SU-DHL-6 (cell line): ENCODE data around the gene TICRR.

Experiments
- EZH2phosphoT487 ChIP-seq: fragments of 200-600 bp; sonication (generic), shearing (Covaris generic); conservative IDR thresholded peaks from 2 replicates; pipeline ENCODE4 v1.6.1; 2018; ENCODE audit warnings: mild to moderate bottlenecking, antibody characterized with exemption, low read length, moderate library complexity, mixed read lengths
- TF ChIP-seq, protein P1 (sequence below): fragments of 200-600 bp; sonication (generic); IDR thresholded peaks from one replicate; pipeline ENCODE4 v1.5.1; 2017; ENCODE audit warnings: antibody characterized with exemption, mild to moderate bottlenecking, low read length, moderate library complexity; ENCODE audit not compliant: insufficient read depth, poor library complexity, severe bottlenecking

GRCh38 chr15:89646416-89647141, 71.3 kb downstream of the TICRR start:
- TF ChIP-seq, protein P1, sequence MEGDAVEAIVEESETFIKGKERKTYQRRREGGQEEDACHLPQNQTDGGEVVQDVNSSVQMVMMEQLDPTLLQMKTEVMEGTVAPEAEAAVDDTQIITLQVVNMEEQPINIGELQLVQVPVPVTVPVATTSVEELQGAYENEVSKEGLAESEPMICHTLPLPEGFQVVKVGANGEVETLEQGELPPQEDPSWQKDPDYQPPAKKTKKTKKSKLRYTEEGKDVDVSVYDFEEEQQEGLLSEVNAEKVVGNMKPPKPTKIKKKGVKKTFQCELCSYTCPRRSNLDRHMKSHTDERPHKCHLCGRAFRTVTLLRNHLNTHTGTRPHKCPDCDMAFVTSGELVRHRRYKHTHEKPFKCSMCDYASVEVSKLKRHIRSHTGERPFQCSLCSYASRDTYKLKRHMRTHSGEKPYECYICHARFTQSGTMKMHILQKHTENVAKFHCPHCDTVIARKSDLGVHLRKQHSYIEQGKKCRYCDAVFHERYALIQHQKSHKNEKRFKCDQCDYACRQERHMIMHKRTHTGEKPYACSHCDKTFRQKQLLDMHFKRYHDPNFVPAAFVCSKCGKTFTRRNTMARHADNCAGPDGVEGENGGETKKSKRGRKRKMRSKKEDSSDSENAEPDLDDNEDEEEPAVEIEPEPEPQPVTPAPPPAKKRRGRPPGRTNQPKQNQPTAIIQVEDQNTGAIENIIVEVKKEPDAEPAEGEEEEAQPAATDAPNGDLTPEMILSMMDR, result no peak
- TF ChIP-seq EZH2phosphoT487, result no peak
